IMR-90 (cell line): ENCODE results near the gene MACF1. TPM values are rescaled to one million over a fixed set of nuclear protein-coding genes. Genes with fewer than 3 reads are reported as not detected.

Experiments
- ATAC-seq: fragments of 200-7000 bp; cut with Tn5 transposase; 2 replicates; pipeline ENCODE4 v1.9.1; 2020; ENCODE audit warnings: low read depth, mild to moderate bottlenecking, moderate library complexity
- BruUV-seq: library from RNA; stranded (reverse); fragments of 400-500 nt; replicated peaks from 2 replicates; lab custom pipeline; 2021; lab: Mats Ljungman, UMichigan
- CTCF ChIA-PET: fragments of 300-600 bp; formaldehyde crosslinking; extraction: SDS; loops from one replicate; lab custom pipeline; 2021; ENCODE audit warnings: antibody characterized with exemption; lab: Yijun Ruan, JAX
- POLR2A ChIA-PET: fragments of 300-600 bp; sonication (Branson Sonifier 250); formaldehyde crosslinking; loops from one replicate; lab custom pipeline; 2022; ENCODE audit warnings: antibody characterized with exemption; ENCODE audit not compliant: unreplicated experiment; lab: Charles Lee
- DNase-seq: peaks from one replicate; pipeline ENCODE4 v3.0.0; 2013
- H2AFZ ChIP-seq: replicated peaks from 2 replicates; pipeline ENCODE3; 2013; ENCODE audit warnings: low read length, mild to moderate bottlenecking; ENCODE audit not compliant: poor library complexity
- H2AK5ac ChIP-seq: 2 replicates; pipeline ENCODE4 v1.6.1; 2013; ENCODE audit warnings: low read depth, low read length, inconsistent platforms
- H2AK9ac ChIP-seq: replicated peaks from 2 replicates; pipeline ENCODE3; 2013; ENCODE audit warnings: mild to moderate bottlenecking, low read depth, low read length, moderate library complexity; ENCODE audit not compliant: poor library complexity
- H2BK120ac ChIP-seq: 2 replicates; pipeline ENCODE4 v1.6.1; 2013; ENCODE audit warnings: low read depth, low read length, inconsistent platforms
- H2BK15ac ChIP-seq: 3 replicates; pipeline ENCODE4 v1.6.1; 2013; ENCODE audit warnings: low read depth, low read length, inconsistent platforms
- H2BK20ac ChIP-seq: 2 replicates; pipeline ENCODE4 v1.6.1; 2013; ENCODE audit warnings: low read depth, mild to moderate bottlenecking, inconsistent platforms, low read length, moderate library complexity
- H2BK5ac ChIP-seq: 2 replicates; pipeline ENCODE4 v1.6.1; 2013; ENCODE audit warnings: mild to moderate bottlenecking, low read depth, low read length, inconsistent platforms; ENCODE audit not compliant: poor library complexity, severe bottlenecking
- H3K14ac ChIP-seq: replicated peaks from 2 replicates; pipeline ENCODE4 v1.6.1; 2013; ENCODE audit warnings: low read depth, low read length, inconsistent platforms
- H3K18ac ChIP-seq: 2 replicates; pipeline ENCODE4 v1.6.1; 2013; ENCODE audit warnings: low read depth, low read length, control low read depth
- H3K23ac ChIP-seq: 2 replicates; pipeline ENCODE4 v1.6.1; 2013; ENCODE audit warnings: low read depth, low read length, inconsistent platforms
- H3K27ac ChIP-seq: 2 replicates; pipeline ENCODE4 v1.5.1; 2013; ENCODE audit warnings: mild to moderate bottlenecking, control low read depth, low read length; ENCODE audit not compliant: insufficient read depth
- H3K27me3 ChIP-seq: 2 replicates; pipeline ENCODE4 v1.6.1; 2013; ENCODE audit warnings: low read length; ENCODE audit not compliant: control insufficient read depth, insufficient read depth
- H3K36me3 ChIP-seq: 2 replicates; pipeline ENCODE4 v1.6.1; 2013; ENCODE audit warnings: low read length, mixed read lengths; ENCODE audit not compliant: control insufficient read depth, insufficient read depth
- H3K4ac ChIP-seq: 2 replicates; pipeline ENCODE4 v1.6.1; 2013; ENCODE audit warnings: low read depth, low read length, inconsistent platforms
- H3K4me1 ChIP-seq: 2 replicates; pipeline ENCODE4 v1.6.1; 2013; ENCODE audit warnings: low read length, mixed read lengths; ENCODE audit not compliant: control insufficient read depth, insufficient read depth
- H3K4me2 ChIP-seq: 2 replicates; pipeline ENCODE4 v1.6.1; 2013; ENCODE audit warnings: low read depth, mild to moderate bottlenecking, control low read depth, low read length, moderate library complexity
- H3K4me3 ChIP-seq: 2 replicates; pipeline ENCODE4 v1.5.1; 2013; ENCODE audit warnings: low read depth, mild to moderate bottlenecking, control low read depth, low read length, moderate library complexity; ENCODE audit not compliant: insufficient read depth
- H3K56ac ChIP-seq: 2 replicates; pipeline ENCODE4 v1.6.1; 2013; ENCODE audit warnings: low read length, inconsistent platforms; ENCODE audit not compliant: insufficient read depth; ENCODE audit errors: extremely low read depth
- H3K79me1 ChIP-seq, 2 experiments: 2 replicates each; pipeline ENCODE4 v1.6.1; 2013; ENCODE audit warnings: low read length in 2 of 2, inconsistent platforms in 1 of 2, low read depth in 1 of 2
- H3K9ac ChIP-seq: 2 replicates; pipeline ENCODE4 v1.6.1; 2013; ENCODE audit warnings: low read depth, low read length, control low read depth
- H3K9me1 ChIP-seq: 2 replicates; pipeline ENCODE4 v1.6.1; 2013; ENCODE audit warnings: low read length, inconsistent platforms; ENCODE audit not compliant: insufficient read depth
- H3K9me3 ChIP-seq: 2 replicates; pipeline ENCODE4 v1.6.1; 2013; ENCODE audit warnings: low read length; ENCODE audit not compliant: control insufficient read depth, insufficient read depth
- H4K20me1 ChIP-seq: 2 replicates; pipeline ENCODE4 v1.6.1; 2013; ENCODE audit warnings: low read length, inconsistent platforms; ENCODE audit not compliant: insufficient read depth
- H4K5ac ChIP-seq: 2 replicates; pipeline ENCODE4 v1.6.1; 2013; ENCODE audit warnings: mild to moderate bottlenecking, low read depth, low read length, control low read depth
- H4K8ac ChIP-seq, 2 experiments: 2 replicates each; pipeline ENCODE4 v1.6.1; 2013; ENCODE audit warnings: low read depth in 2 of 2, low read length in 2 of 2, control low read depth in 1 of 2, inconsistent platforms in 1 of 2
- H4K91ac ChIP-seq: 2 replicates; pipeline ENCODE4 v1.6.1; 2013; ENCODE audit warnings: low read depth, low read length, inconsistent platforms; ENCODE audit not compliant: insufficient read depth
- BHLHE40 ChIP-seq: fragments of 150-350 bp; IDR thresholded peaks from 2 replicates; pipeline ENCODE4 v1.6.1; 2016; ENCODE audit warnings: mild to moderate bottlenecking, low read depth, low read length
- MAFK ChIP-seq: IDR thresholded peaks from 2 replicates; pipeline ENCODE4 v1.6.1; 2012; ENCODE audit warnings: low read depth, low read length, improper control_type of control experiment
- MXI1 ChIP-seq: IDR thresholded peaks from 2 replicates; pipeline ENCODE4 v1.6.1; 2012; ENCODE audit warnings: low read depth, mild to moderate bottlenecking, low read length, moderate library complexity, borderline replicate concordance
- POLR2A ChIP-seq: IDR thresholded peaks from 2 replicates; pipeline ENCODE4 v1.6.1; 2012; ENCODE audit warnings: mild to moderate bottlenecking, low read depth, low read length
- dilution Hi-C: fragments of 300-500 bp; cut with HindIII; formaldehyde crosslinking; loops from one replicate; pipeline ENCODE4 v1.14.3; 2018; ENCODE audit warnings: low sequenced_read_pairs; ENCODE audit not compliant: unreplicated experiment
- in situ Hi-C: fragments of 300-500 bp; cut with MboI; formaldehyde crosslinking; loops from 3 replicates; pipeline ENCODE4 v1.14.3; 2019; ENCODE audit warnings: low sequenced_read_pairs, inconsistent platforms, mixed read lengths
- intact Hi-C: fragments of 100-400 bp; cut with micrococcal nuclease; formaldehyde crosslinking; loops from 2 replicates; pipeline ENCODE4 v1.10.0; 2022
- polyA plus RNA-seq, 3 experiments: library from polyadenylated mRNA; depleted of rRNA; stranded (reverse); fragments of >200 nt; gene quantifications; 2 replicates each; pipeline ENCODE4 v1.2.3, GENCODE V29; 2012; ENCODE audit warnings: low replicate concordance in 1 of 3
- total RNA-seq: library from RNA; depleted of rRNA; stranded (reverse); fragments of >200 nt; gene quantifications from 2 replicates; pipeline ENCODE4 v1.2.3, GENCODE V29; 2012

The MACF1 gene
- total and polyA plus RNA-seq, 2 of the 4 experiments (the other 2 are of a cell fraction): 67.6 to 369 TPM

DNA sequence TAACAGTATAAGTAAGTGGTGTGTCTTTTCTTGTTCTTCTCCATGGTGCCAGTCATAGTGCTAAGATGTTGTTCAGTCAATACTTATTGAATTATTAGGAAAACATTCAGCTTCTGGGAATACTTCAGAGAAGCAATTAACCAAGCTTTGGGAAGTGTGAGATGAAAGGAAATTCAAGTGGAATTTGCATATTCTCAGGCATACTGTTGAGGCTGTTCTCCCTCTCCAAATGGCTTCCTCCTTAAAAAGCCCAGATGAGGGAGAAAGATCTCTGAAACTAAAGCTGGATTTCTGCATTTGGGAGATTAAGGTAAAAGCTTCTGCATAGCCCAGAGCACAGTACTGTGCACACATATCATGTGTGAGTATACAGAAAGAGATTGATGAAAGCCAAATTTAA lies 73.4 kb downstream of the MACF1 start:
- H3K36me3 ChIP-seq: peaks cover 3% of the 10 kb centered on the region; the same call in 1 of the 2 replicates
- TF ChIP-seq POLR2A (no peak), BHLHE40 (no peak), MXI1 (no peak), MAFK (no peak)
- H3K4ac ChIP-seq: no peak overlapping the region
- H4K5ac ChIP-seq: no peak overlapping the region
- H3K4me2 ChIP-seq: no peak overlapping the region
- H3K9ac ChIP-seq: no peak overlapping the region
- H3K4me1 ChIP-seq: peaks cover 2% of the 10 kb centered on the region
- intact Hi-C loops: no loop called here
- H2BK20ac ChIP-seq: no peak overlapping the region
- H3K56ac ChIP-seq: no peak overlapping the region
- no peak overlapping the region for H3K14ac ChIP-seq
- no peak overlapping the region for H4K8ac ChIP-seq
- H4K91ac ChIP-seq: no peak overlapping the region
- H2BK5ac ChIP-seq: no peak overlapping the region
- no TSS peak for BruUV-seq
- H3K18ac ChIP-seq: no peak overlapping the region
- H3K79me1 ChIP-seq: peaks cover 24 to 68% of the 10 kb centered on the region in 2 experiments
- H3K23ac ChIP-seq: no peak overlapping the region
- H2BK120ac ChIP-seq: no peak overlapping the region
- ATAC-seq (no peak), DNase-seq (no peak)
- no peak overlapping the region for H2AK5ac ChIP-seq
- in situ Hi-C loops: no loop called here
- dilution Hi-C loops: no loop called here
- ChIA-PET POLR2A (no interaction called here), CTCF (interaction anchor here (1.4 to 1.7 kb wide), 3 partner anchors 19 to 261 kb away, joined by 3 to 7 read pairs (median 3); no protein-coding TSS in a partner anchor)
- H2AK9ac ChIP-seq: no peak overlapping the region
- H3K9me1 ChIP-seq: peaks cover 8% of the 10 kb centered on the region
- H3K9me3 ChIP-seq: no peaks in the 10 kb centered on the region
- H2BK15ac ChIP-seq: no peak overlapping the region
- H2AFZ ChIP-seq: no peak overlapping the region
- no peak overlapping the region for H3K27ac ChIP-seq
- no peaks in the 10 kb centered on the region for H3K27me3 ChIP-seq
- no peak overlapping the region for H3K4me3 ChIP-seq
- peaks cover 48% of the 10 kb centered on the region; the same call in 1 of the 2 replicates for H4K20me1 ChIP-seq
